Fibroblast of gingiva (primary cell): ENCODE results near the gene ACBD6.

Experiments used
- DNase-seq: peaks from one replicate; pipeline ENCODE4 v3.0.0-alpha.2; 2011; ENCODE audit warnings: low read depth

ACBD6 gene

GRCh38 chr1:180270530-180271271 is 231.7 kb downstream of the ACBD6 start:
- no peak for DNase-seq

GRCh38 chr1:180269645-180270529 is 232.5 kb downstream of the ACBD6 start:
- no peak for DNase-seq

GRCh38 chr1:180268556-180269075 is 233.8 kb downstream of the ACBD6 start:
- no peak for DNase-seq

GRCh38 chr1:180267761-180268555 is 234.4 kb downstream of the ACBD6 start:
- no peak for DNase-seq

- no peak for DNase-seq
Measured at GRCh38 chr1:180267211-180267561, 235.2 kb downstream of the ACBD6 start.

- no peak for DNase-seq
Measured at GRCh38 chr1:180266275-180267210, 235.8 kb downstream of the ACBD6 start.

- no peak for DNase-seq
Measured at GRCh38 chr1:180265871-180266270, 236.5 kb downstream of the ACBD6 start.

- no peak for DNase-seq
Measured at GRCh38 chr1:180265201-180265600, 237.2 kb downstream of the ACBD6 start.

- no peak for DNase-seq
Measured at GRCh38 chr1:180264595-180264994, 237.8 kb downstream of the ACBD6 start.

- no peak for DNase-seq
Measured at GRCh38 chr1:180262628-180263488, 239.5 kb downstream of the ACBD6 start.

- DNase-seq = no peak
Measured at GRCh38 chr1:180261524-180262155, 240.7 kb downstream of the ACBD6 start.

GRCh38 chr1:180261030-180261429 is 241.3 kb downstream of the ACBD6 start:
- no peak for DNase-seq

- no peak for DNase-seq
Measured at GRCh38 chr1:180260541-180260940, 241.8 kb downstream of the ACBD6 start.

- DNase-seq = no peak
Measured at GRCh38 chr1:180259431-180260338, 242.7 kb downstream of the ACBD6 start.

GRCh38 chr1:180258935-180259334 is 243.4 kb downstream of the ACBD6 start:
- DNase-seq = no peak

GRCh38 chr1:180258290-180258689 is 244.1 kb downstream of the ACBD6 start:
- no peak for DNase-seq

- no peak for DNase-seq
Measured at GRCh38 chr1:180257486-180257885, 244.9 kb downstream of the ACBD6 start.

GRCh38 chr1:180257028-180257386 is 245.4 kb downstream of the ACBD6 start:
- no peak for DNase-seq
